NB4 (cell line): ENCODE measurements around the gene ENPEP.

Experiments used
- CTCF ChIP-seq: IDR thresholded peaks from one replicate; pipeline ENCODE4 v1.5.1; 2012; ENCODE audit warnings: low read depth, low read length
- MAX ChIP-seq: IDR thresholded peaks from 2 replicates; pipeline ENCODE4 v1.6.1; 2011; ENCODE audit warnings: low read depth, low read length
- MYC ChIP-seq: IDR thresholded peaks from 2 replicates; pipeline ENCODE4 v1.6.1; 2011; ENCODE audit warnings: low read depth, low read length
- POLR2A ChIP-seq: IDR thresholded peaks from 2 replicates; pipeline ENCODE4 v1.6.1; 2011; ENCODE audit warnings: mild to moderate bottlenecking; ENCODE audit not compliant: insufficient read length; ENCODE audit errors: extremely low read depth

- TF ChIP-seq CTCF (no peak), MYC (no peak), MAX (no peak), POLR2A (no peak)
These were observed 136.1 kb downstream of the ENPEP start for GRCh38 chr4:110611968-110612447.
